GM21367 (cell line): ENCODE results near the gene NRK.
"Not testable (repeated sequence)": the region's sequence is repeated elsewhere in the genome, so short reads cannot be mapped to it uniquely, and the experiment has no call there.

Experiments
- ATAC-seq: cut with Tn5 transposase; IDR thresholded peaks from one replicate; pipeline ENCODE4 v1.9.1; 2021; ENCODE audit not compliant: unreplicated experiment

The NRK gene, protein sequence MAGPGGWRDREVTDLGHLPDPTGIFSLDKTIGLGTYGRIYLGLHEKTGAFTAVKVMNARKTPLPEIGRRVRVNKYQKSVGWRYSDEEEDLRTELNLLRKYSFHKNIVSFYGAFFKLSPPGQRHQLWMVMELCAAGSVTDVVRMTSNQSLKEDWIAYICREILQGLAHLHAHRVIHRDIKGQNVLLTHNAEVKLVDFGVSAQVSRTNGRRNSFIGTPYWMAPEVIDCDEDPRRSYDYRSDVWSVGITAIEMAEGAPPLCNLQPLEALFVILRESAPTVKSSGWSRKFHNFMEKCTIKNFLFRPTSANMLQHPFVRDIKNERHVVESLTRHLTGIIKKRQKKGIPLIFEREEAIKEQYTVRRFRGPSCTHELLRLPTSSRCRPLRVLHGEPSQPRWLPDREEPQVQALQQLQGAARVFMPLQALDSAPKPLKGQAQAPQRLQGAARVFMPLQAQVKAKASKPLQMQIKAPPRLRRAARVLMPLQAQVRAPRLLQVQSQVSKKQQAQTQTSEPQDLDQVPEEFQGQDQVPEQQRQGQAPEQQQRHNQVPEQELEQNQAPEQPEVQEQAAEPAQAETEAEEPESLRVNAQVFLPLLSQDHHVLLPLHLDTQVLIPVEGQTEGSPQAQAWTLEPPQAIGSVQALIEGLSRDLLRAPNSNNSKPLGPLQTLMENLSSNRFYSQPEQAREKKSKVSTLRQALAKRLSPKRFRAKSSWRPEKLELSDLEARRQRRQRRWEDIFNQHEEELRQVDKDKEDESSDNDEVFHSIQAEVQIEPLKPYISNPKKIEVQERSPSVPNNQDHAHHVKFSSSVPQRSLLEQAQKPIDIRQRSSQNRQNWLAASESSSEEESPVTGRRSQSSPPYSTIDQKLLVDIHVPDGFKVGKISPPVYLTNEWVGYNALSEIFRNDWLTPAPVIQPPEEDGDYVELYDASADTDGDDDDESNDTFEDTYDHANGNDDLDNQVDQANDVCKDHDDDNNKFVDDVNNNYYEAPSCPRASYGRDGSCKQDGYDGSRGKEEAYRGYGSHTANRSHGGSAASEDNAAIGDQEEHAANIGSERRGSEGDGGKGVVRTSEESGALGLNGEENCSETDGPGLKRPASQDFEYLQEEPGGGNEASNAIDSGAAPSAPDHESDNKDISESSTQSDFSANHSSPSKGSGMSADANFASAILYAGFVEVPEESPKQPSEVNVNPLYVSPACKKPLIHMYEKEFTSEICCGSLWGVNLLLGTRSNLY (N-terminal part only)

DNA sequence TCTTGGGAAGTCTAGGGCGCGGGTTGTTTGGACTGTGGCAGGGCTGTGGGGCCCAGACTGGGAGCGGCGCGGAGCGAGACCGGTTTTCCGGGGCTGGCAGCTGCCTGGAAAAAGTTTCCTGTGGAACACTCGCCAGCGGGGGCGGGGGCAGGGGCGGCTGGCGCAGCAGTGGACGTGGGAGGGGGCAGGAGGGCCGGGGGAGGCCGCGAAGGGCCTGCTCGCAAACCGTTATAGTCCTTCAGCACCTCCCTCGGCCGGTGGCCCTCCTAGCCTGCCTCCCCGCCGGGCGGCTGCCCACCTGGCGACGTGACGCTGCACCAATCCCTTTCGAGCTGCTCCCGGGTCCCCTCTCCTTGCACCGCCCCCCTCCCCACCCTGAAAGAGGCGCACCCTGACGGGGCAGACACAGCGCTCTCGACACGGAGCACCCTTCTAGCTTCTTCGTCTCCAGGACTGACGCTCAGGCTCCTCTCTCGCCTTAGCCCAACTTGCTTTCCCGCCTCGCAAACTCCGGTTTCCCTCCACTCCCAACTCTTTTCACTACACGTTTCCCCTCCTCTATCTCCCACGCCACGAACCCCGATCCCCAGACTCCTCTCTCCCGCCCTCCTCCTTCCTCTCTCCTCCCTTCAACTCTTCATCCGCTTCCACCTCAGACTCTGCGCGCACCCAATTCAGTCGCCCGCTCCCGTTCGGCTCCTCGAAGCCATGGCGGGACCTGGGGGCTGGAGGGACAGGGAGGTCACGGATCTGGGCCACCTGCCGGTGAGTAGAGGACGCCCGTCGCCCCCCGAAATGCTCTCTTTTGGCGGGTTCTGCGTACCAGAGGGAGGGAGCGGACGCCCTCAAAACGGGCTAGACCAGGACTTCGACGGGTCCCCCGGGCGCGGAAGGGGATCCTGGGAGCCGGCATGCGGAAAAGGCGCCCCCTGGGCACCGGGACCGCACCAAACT is at the start of gene NRK:
Gene NRK, plus strand, starts transcription at position 402 of the 954 bp plus-strand sequence. Its CDS starts 307 bp downstream, at position 709.
- ATAC-seq = no peak

DNA sequence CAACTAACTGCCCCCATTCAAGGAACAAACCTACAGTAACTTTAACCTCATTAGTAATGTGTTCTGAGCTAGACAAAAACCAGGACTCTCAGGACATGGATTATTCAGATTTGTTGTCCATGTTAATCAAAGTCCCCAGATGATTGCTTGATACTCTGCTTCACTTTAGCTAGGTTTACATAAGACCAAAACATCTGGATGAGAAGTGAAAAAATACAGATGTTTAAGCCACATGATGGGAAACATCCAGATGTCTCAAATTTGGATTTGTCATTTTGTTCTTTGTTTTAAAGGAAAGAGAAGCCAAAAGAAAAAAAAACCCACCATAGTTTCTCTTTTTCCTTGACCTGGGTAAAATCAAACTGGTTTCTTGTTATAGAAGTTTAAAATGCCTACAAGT is 48.5 kb upstream of the NRK start:
- no peak for ATAC-seq

DNA sequence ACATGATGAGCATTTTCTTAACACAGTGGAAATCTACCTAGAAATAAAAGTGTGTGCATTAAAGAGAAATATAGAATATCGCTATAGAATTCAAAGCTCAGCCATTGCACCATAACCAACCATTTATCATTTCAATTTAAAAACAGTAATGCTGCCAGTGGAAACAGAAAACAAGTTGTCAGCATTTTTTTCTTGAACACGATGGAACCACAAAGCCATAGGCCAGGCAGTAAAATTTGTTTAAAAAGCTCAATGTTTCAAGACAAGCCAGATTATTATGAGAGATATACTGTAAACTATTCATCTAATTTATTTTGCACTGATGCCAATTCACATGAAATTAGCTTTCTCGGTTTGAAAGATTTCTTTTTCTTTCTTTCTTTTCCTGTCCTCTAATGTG is 46.7 kb upstream of the NRK start:
- ATAC-seq = no peak

DNA sequence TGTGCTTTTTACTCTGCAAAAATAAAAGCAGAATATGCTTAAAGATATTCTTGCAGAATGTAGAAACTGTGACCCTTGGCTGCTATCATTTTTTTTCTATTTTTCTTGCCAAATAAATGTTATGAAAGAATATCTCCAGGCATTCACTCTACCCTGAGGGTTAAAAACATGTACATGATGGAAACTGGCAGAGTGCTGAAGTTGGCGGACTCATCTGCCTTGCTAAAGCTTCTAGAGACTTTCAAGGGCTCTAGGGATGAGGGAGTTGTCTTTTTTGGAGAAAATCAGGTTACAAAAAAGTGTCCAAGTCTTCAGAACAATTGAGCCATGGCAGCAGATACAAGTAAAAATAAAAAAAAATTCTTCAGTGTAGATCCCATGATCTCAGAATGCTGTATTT is 40.5 kb upstream of the NRK start:
- ATAC-seq = no peak

DNA sequence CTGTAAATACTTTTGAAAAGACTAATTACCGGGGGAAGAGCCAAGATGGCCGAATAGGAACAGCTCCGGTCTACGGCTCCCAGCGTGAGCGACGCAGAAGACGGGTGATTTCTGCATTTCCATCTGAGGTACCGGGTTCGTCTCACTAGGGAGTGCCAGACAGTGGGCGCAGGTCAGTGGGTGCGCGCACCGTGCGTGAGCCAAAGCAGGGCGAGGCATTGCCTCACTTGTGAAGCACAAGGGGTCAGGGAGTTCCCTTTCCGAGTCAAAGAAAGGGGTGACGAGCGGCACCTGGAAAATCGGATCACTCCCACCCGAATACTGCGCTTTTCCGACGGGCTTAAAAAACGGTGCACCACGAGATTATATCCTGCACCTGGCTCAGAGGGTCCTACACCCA is 25.5 kb upstream of the NRK start:
- not testable (repeated sequence) for ATAC-seq

DNA sequence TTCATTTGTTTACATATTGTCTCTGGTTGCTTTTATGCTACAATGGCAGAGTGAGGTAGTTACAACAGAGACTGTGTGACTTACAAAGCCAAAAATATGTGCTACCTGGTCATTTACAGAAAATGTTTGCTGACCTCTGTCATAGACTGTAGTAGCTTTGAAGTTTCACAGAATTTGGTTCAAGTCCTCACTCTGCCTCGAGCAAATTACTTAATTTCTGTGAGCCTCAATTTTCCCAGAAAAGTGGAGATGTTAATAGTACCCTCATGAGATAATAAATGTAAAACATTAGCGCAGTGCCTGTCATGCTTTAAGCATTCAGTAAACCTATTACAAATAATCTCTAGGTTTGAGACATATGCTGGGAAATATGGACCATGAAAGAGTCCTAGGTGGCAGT is 18.4 kb upstream of the NRK start:
- no peak for ATAC-seq

DNA sequence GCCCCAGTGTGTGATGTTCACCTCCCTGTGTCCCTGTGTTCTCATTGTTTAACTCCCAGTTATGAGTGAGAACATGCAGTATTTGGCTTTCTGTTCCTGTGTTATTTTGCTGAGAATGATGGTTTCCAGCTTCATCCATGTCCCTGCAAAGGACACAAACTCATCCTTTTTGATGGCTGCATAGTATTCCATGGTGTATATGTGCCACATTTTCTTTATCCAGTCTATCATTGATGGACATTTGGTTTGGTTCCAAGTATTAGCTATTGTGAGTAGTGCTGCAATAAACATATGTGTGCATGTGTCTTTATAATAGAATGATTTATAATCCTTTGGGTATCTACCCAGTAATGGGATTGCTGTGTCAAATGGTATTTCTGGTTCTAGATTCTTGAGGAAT is 16.7 kb upstream of the NRK start:
- not testable (repeated sequence) for ATAC-seq

DNA sequence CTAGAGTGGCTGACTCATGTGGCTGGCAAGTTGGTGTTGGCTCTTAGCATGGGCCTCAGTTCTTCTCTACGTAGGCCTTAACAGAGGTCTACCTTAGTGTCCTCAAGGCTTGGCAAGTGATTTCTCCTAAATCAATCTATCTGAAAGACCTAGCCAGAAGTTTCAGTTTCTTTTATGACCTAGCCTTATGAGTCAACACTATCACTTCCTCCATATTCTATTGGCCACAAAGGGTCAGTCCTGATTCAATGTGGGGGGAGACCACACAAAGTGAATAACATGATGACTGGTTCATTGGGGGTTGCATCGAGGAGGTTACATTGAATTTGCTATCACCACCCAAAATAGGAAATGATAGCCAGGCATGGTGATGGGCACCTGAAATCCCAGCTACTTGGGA is 5.8 kb upstream of the NRK start:
- ATAC-seq = no peak

DNA sequence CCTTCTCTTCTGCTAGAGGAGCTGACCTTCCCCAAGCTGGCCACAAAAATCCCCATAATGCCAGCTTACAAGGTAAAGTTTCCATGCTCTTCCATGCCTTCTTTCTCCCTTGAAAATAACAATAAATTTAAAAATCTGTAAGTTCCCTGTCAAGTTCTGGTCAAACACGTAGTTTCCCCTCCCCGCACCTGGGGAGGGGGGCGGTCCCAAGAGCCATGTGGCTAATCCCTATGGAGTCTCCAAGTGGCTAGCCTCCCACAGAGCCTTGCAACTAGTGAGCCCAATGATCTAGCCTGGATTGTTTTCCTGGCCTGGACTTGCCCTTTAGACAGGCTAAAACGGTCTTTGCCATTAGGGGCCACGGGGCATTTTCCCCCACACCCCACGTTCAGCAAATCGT is 2.1 kb upstream of the NRK start:
- no peak for ATAC-seq

DNA sequence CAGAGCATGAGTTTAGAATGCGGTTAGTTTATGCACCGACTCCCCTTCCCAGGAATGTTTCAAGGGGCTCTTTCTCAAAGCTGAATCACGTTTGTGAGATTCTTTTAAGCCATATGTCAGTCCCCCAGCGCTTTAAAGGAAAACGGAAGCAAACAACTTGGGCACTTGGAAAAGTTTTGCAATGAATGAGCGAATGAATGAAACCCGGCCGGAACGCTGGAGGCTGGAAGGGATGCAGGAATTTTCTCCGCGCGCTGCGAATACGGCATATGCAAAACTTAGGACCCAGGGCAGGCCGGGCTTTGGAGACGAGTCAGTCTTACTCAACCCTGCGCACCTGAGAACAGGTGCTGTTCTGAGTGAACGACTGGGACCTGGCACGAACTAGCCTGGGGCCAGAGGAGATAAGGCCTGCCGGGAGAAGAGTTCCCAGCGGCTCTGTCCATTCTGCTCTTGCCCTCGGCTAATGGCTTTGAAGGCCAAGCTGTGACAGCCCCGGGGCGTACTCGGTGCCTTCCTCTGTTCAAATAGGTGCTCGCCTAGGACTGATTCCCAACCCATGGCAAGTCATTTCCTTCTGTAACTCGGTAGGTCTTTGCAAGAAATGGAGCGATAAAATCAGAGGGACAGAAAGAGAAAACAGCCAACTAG is 743 bp upstream of the NRK start:
- ATAC-seq = no peak

DNA sequence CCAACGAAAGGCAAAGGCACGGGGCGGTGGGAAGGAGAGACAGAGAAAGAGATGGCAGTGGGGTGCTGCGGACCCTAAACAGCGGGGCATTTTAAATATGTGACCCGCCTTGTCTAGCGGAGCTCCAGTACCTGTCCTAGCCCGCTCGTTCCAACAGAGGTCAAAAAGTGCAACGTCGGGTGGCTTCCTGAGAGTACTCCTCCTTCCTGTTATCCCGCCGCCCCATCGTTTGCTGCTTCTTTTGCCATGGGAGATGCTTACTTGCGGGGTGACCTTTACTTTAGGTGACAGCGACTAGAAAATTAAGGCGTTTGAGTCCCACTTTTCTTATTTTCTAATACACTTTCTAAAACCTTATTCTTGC is 735 bp downstream of the NRK start:
- ATAC-seq = no peak

DNA sequence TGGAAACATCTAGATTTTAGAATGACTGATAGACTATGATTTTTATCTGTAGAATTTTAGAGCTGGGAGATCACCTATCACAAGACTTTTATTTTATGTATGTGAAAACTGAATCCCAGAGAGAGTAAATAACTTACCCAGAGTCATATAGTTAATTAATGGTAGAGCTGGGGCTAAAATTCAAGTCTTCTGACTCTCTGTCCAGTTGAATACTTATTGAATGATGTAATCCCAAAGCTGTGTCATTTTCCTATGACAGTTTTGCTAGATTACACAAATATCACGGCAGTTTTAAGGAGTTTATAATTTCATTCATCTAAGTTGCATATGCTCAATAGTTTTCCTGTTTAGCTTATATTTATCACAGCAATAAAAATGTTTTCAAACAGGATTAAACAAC is 6.7 kb downstream of the NRK start:
- ATAC-seq = no peak

DNA sequence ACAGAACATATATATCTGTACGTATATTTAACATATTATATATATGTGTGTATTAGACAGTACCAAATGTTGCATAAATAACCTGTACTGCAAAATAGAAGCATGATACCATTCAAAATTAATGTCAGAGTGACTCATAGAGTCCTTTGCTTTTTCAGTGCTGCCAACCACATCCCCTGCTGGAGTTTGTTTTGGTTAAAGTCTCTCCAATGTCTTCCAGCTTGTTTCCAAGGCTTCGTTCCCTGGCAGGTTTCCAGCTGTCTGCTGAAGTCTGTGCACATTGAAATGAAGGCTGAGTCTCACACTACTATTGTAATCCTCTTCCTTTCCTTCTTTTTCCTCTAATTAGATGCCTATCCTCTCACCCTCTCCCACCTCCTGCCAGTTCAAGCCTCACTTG is 14.9 kb downstream of the NRK start:
- ATAC-seq = no peak

DNA sequence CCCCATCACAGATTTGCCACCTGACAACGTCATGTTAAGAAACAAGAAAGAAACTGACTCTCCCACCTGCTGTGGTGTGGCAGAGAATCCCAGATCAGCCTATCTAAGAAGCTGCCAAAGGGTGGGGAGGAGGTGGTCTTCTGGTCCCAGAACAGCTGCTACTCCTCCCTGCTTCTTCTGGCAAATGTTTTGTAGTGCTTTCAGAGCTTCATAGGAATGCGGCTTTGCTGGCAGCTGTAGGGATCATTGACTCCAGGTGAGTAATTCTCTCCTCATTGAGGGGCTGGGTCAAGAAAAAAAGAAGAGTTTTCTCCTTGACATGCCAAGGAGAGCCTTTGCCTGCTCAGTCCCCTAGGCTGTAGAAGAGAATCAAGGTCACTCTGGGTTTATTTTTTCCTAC is 23.3 kb downstream of the NRK start:
- ATAC-seq = no peak

DNA sequence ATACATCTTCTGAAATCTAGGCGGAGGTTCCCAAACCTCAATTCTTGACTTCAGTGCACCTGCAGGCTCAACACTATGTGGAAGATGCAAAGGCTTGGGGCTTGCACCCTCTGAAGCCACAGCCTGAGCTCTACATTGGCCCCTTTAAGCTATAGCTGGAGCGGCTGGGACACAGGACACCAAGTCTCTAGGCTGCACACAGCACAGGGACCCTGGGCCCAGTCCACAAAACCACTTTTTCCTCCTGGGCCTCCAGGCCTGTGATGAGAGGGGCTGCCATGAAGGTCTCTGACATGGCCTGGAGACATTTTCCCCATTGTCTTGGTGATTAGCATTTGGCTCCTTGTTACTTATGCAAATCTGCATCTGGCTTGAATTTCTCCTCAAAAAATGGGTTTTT is 27.8 kb downstream of the NRK start:
- not testable (repeated sequence) for ATAC-seq

DNA sequence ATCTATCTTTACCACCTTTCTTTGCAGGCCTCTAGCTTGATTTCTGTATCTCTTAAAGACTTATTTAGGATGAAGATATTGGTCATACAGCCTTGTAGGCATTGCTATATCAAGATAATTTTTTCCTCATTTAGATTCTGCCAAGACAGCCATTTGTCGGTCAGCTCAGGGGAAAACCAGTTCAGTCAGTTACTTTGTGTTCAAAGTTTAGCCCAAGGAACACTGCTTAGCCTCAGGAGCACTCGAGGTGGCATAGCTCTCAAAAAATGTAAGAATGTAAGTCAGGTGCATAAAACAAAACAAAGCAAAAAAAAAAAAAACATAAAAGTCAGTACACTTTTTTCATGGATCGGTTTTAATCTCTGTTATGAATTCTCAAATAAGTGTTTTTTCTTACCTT is 43.4 kb downstream of the NRK start:
- ATAC-seq = no peak

DNA sequence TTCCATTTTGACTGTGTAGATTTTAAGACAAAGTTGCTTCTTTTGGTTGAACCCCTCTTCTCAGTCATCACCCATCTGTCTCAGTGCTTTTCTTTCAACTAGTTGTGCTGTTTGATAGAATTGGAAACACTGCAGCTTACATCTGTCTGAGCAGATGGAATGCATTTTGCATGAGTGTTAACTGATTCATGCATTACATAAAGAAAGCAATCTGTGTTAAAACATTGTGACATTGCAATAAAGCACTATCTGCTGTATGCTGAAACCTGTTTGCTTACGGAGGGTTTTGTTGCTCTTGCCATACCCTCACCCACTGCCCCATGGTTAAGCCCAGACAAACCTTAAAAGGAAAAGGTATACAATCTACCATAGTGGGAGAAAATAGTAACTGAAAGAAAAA is 47.4 kb downstream of the NRK start:
- ATAC-seq = no peak

DNA sequence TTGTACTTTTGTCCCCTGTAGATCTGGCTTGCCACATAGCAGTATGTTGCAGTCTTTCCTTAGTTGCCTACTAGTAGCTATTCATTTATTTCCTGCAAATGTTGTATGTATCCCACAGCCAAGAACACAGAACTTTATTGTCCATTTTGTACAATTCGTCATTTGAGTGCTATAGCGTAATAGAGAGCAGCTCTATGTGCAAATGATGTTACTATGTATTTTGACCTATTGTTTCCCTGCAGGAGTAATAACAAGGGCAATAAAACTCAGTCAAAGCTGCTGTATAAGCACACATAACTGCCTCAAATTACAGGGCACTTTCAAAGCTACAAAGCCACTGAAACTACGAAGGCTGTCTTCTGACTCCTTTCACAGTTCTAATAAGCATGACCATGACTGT is 48.1 kb downstream of the NRK start:
- ATAC-seq = no peak

DNA sequence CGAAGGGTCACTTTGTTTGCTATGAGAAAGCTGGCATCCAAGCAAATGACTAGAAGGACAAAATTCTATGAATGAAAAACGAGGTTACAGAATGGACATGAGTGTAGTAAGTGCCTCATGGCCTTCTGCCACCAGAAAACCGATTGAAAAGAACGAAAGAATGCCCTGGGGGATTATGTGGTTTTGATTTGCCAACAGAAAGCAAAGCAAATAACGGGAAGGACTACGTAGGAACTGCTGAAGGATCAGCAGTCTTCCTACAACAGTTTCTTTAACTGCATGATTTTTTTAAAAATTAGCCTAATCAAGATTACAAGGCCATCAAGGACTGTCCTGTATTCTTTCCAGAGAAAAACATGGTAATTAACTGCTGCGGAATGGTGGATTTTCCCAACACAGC is 50.6 kb downstream of the NRK start:
- no peak for ATAC-seq

DNA sequence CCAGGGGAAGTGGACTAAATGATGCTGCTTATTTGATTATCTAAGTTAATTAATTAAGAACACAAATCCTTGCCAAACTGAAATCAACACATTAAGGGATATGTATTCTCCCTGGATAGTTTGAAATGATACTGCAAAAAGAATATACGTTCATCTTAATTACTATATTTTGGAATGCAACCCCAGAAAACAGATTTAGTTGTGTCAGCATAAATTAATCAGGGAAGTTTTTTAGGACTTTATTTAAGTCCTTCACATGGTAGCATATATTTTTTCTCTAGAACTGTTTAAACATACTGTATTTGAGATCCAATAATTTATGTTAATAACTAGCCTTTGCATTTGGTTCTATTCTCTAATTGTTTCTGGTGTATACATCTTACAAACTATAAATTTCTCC is 52.5 kb downstream of the NRK start:
- ATAC-seq = no peak
